HG03457 (cell line): Measurements from ENCODE around the gene METTL2B.
"Not testable (repeated sequence)": the region's sequence is repeated elsewhere in the genome, so short reads cannot be mapped to it uniquely, and the experiment has no call there.

Source experiments
- ATAC-seq: cut with Tn5 transposase; IDR thresholded peaks from one replicate; pipeline ENCODE4 v1.9.1; 2021; ENCODE audit warnings: moderate number of reproducible peaks; ENCODE audit not compliant: unreplicated experiment

Gene METTL2B

DNA sequence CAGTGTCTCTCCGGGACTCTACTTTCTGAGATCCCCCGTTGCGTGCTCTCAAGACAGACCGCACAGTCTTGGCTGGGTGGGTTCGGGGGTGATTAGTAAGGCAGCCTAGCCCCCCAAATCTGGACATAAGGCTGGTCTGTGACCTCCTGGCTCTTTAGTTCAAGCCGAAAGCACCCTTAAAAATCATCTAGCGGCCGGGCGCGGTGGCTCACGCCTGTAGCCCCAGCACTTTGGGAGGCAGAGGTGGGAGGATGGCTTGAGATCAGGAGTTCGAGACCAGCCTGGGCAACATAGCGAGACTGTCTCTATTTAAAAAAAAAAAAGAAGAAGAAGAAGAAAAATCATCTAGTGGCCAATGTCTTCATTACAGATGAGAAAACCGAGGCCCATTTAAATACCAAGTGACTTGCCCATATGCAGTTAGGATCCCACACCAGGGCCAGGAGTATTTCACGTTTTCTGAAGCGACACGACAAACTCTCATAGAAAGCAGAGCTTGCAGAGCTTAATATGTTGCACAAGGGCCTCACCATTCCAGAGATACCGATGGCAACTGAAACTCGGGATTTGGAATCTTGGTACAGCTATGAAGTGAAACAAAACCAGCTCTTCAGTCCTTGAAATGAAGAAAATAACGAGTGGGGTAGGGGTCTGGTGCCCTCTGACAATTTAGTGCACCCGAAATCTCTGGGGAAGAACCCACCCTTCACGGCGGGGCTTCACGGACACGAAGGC is 21.6 kb upstream of the METTL2B start:
- ATAC-seq: no peak

DNA sequence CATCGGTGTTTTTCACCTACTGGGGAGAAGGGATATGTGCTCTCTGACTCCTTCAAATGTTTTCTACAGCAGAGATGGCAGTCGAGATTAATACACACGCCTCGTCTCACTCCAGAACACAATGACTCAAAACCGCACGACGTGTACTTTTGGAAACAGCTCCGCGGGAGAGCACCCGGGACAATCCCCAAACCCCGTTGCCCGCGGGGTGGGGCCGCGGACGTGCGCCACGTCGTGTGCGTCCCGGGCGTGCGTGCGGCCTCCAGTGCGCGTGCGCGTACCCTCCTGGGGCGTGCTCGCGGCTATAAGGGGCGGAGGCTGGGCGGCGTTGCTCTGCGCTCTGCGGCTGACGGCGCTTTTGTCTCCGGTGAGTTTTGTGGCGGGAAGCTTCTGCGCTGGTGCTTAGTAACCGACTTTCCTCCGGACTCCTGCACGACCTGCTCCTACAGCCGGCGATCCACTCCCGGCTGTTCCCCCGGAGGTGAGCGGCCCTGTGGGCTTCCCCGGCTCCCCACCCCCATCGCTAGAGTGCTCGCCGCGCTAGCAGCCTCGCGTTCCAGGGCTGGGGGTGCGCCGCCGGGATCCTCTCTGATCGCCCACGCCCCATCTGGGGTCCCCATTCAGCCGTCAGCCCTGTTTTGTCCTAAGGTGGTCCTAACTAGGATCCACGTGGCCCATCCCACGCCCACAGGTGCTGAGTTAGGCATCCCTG is 20.8 kb upstream of the METTL2B start, which contains the start of gene HILPDA:
Gene HILPDA, plus strand, starts transcription at position 336 of the 712 bp plus-strand sequence. CDS start 1,391 bp downstream, outside the sequence.
- peak; percentile 77 for ATAC-seq

GRCh38 chr7:128456255-128456725 is 20.3 kb upstream of the METTL2B start:
- no peak for ATAC-seq

DNA sequence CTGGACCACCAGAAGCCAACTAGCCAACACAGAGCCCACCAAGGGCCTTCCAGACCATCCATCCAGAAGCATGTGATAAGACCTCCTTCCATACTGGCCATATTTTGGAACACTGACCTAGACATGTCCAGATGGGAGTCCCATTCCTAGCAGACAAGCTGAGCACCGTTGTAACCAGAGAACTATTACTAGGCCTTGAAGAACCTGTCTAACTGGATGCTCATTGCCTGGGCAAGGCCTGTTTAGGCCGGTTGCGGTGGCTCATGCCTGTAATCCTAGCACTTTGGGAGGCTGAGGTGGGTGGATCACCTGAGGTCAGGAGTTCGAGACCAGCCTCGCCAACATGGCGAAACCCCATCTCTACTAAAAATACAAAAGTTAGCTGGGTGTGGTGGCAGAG is 19.2 kb upstream of the METTL2B start:
- ATAC-seq: not testable (repeated sequence)

- peak; percentile 5 for ATAC-seq
These were observed 17.6 kb upstream of the METTL2B start for GRCh38 chr7:128458956-128459355.

DNA sequence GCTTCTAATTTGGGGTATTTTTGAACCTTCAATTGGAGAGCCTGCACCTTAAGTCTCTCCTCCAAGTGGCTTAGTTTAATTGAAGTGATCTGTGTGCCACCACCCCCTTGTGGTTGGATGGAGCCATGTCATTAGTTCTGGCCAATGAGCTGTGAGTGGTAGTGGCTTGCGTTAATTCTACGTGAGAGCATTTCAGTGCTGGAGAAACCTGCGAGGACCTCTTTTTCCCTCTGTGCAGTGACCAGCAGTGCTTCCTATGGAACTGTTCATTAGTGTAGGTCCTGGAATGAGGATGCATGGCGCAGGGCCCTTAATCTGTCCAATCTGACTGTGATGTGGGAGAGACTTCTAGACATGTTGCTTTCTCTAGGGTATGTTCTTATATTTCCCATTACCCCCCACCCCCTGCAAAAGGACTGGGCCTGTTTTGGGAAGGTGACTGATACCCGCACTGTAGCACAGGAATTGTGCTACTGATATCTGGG is 17.1 kb upstream of the METTL2B start:
- ATAC-seq: peak; percentile 39

DNA sequence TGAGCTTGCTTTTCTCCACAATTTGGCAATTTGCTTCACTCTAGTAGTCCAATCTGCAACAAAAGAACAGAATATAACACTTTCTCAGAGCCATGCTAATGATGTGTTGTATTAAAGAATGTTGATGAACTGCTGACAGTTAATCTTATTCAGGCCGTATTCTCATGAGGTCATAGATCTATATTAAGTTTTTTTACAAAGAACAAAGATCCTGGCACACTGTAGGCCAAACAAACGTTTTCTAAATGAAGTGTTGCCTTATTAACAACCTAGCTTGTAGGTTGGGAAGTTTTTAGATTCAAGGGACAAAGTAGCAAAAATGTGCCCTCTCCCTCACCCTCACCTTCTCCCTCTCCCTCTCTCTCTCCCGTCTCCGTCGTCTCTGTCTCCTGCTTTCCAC is 14.1 kb upstream of the METTL2B start:
- ATAC-seq: no peak

GRCh38 chr7:128463345-128463744 is 13.2 kb upstream of the METTL2B start:
- not testable (repeated sequence) for ATAC-seq

GRCh38 chr7:128463933-128464332 is 12.6 kb upstream of the METTL2B start:
- ATAC-seq: not testable (repeated sequence)

DNA sequence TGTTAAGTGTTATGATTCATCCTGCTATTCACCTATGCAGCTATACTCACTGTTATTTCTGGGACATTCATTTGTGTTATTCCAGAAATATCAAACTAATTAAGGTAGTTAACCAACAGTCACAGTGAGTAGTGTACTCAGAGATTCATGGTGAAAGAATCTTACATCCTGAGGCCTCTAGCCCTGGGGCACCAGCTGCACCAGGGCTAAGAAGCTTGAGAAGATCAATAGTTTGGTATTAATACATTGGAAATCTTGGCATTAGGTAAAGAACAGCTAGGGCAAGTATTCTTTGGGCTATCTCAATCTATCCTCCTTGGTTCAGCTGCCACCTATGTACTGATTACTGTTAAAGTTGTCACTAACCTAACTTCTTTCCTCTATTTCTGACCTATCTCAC is 9.7 kb upstream of the METTL2B start:
- ATAC-seq: not testable (repeated sequence)

GRCh38 chr7:128477336-128477690 is 765 bp downstream of the METTL2B start:
- ATAC-seq: not testable (repeated sequence)

- not testable (repeated sequence) for ATAC-seq
These were observed 2.5 kb downstream of the METTL2B start for GRCh38 chr7:128479082-128479481.

- ATAC-seq: not testable (repeated sequence)
These were observed 11.6 kb downstream of the METTL2B start for GRCh38 chr7:128488134-128488533.

GRCh38 chr7:128497405-128497804 is 20.9 kb downstream of the METTL2B start:
- no peak for ATAC-seq

- ATAC-seq: not testable (repeated sequence)
These were observed 28.9 kb downstream of the METTL2B start for GRCh38 chr7:128505416-128505815.

DNA sequence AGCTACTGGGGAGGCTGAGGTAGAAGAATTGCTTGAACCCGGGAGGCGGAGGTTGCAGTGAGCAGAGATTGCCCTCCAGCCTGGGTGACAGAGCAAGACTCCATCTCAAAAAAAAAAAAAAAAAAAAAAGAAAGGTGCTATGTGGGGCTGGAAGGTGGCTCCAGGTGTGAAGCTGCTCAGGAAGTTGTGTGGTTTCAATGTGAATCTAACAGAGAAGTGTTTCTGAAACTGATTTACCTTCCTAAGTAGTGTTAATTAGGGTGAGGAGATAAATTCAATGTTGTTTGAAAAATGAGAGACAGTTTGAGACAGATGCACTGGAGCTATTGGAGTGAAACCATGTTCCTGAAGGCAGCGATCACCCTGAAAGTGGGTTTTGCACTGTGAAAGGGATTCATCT is 30.3 kb downstream of the METTL2B start:
- not testable (repeated sequence) for ATAC-seq

- ATAC-seq: not testable (repeated sequence)
These were observed 30.9 kb downstream of the METTL2B start for GRCh38 chr7:128507321-128507993.

DNA sequence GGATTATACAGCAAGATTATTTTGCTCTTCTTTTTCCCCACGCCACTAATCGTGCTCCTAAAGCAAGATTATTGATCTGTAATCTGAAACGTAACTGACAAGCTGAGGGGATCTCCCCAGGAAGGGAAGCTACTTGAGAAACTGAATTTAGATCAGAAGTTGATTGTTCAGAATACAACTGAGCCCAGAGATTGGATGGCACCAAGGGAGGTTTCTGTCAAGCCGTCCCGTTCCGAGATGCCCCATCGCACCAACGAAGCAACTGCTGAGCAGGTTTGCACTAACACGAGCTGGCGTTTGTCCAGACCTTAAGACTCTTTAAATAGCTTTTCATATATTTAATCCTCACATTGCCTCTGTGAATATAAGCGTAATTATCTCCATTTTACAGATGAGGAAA is 35.1 kb downstream of the METTL2B start:
- not testable (repeated sequence) for ATAC-seq

DNA sequence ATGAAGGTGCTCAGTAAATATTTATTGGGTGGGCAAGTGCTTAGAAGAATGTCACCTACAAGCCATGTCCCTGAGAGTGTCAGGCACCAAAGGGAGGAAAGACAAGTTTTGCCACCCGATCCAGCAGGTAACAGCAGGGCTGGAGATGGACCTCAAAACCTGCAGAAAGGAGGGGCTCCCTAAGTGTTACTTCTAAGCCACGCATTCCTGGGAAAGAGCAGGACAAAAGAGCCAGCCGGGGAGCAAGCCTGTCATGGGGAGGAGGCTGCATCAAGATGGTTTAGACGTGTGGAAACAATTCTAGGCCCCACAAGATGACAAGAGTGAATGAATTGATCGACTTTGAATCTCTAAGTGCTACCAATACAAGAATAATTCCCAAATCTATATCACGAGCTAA is 38.7 kb downstream of the METTL2B start:
- ATAC-seq: not testable (repeated sequence)

GRCh38 chr7:128517023-128517422 is 40.5 kb downstream of the METTL2B start:
- ATAC-seq: not testable (repeated sequence)

DNA sequence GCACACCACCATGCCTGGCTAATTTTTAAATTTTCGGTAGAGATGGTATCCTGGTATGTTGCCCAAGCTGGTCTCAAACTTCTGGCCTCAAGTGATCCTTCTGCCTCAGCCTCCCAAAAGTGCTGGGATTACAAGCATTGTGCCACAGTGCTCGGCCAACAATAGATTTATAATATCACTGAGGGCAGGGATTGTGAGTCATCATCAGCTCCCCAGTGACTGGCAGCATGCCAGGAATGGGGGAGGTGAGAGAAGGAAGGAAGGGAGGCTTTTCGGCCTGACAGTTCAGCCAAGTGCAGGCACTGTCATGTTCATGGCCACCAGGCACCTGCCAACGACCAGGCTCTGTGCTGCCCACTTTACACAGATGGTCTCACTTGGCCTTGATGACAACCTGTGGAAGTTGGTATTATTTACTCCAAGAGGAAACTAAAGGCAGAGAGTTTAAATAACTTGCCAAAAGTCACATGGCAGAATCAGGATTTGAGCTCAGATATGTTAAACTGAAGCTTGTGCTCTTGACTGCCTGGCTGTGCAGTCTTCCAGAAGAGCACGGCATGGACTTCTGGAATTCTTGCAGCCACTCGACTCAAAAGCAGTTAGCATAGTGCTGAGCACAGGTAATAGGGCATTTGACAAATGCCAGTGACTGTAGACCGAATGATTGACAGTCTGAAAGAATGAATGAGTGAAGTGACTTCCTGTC is 46.8 kb downstream of the METTL2B start:
- not testable (repeated sequence) for ATAC-seq
